K562 (cell line): ENCODE data around the gene LAMTOR4. TPM values are rescaled to one million over a fixed set of nuclear protein-coding genes. Genes with fewer than 3 reads are reported as not detected.
A peak's percentile ranks its signal among the peaks of the same experiment; 100 is the strongest.

Source experiments
- ARID1B ChIP-seq: fragments of 450-650 bp; IDR thresholded peaks from 2 replicates; pipeline ENCODE4 v1.6.1; 2016; ENCODE audit warnings: antibody characterized with exemption, mild to moderate bottlenecking, inconsistent platforms
- BRCA1 ChIP-seq, 2 experiments: fragments of 450-650 bp in 1 of 2; sonication (generic) in 1 of 2; formaldehyde crosslinking in 1 of 2; IDR thresholded peaks; 2 replicates each; pipeline versions ENCODE4 v1.5.0 to v1.6.1; 2017 to 2020; ENCODE audit warnings: mild to moderate bottlenecking in 1 of 2, missing genetic modification reagents in 1 of 2
- E2F8 ChIP-seq: fragments of 450-650 bp; IDR thresholded peaks from 2 replicates; pipeline ENCODE4 v1.7.1; 2018; ENCODE audit warnings: mild to moderate bottlenecking, low read depth; ENCODE audit not compliant: partially characterized antibody
- FOXA1 ChIP-seq: fragments of 450-650 bp; IDR thresholded peaks from 2 replicates; pipeline ENCODE4 v1.6.1; 2016; ENCODE audit warnings: mild to moderate bottlenecking, borderline replicate concordance
- FOXJ2 ChIP-seq: fragments of 200-800 bp; sonication (Bioruptor generic); IDR thresholded peaks from 2 replicates; pipeline ENCODE4 v1.6.1; 2016; ENCODE audit warnings: missing genetic modification characterization, missing compliant biosample characterization
- HNRNPH1 ChIP-seq: fragments of 200-400 bp; formaldehyde crosslinking; optimal IDR thresholded peaks from 2 replicates; pipeline ENCODE3; 2017; ENCODE audit warnings: low read depth, mild to moderate bottlenecking, low read length, moderate library complexity
- KLF16 ChIP-seq: IDR thresholded peaks from 2 replicates; pipeline ENCODE4 v1.6.1; 2016; ENCODE audit warnings: antibody characterized with exemption
- MTA3 ChIP-seq: fragments of 450-650 bp; formaldehyde crosslinking; IDR thresholded peaks from 2 replicates; pipeline ENCODE4 v1.6.1; 2017; ENCODE audit warnings: mild to moderate bottlenecking, borderline replicate concordance
- NR2F6 ChIP-seq: fragments of 450-650 bp; formaldehyde crosslinking; IDR thresholded peaks from 2 replicates; pipeline ENCODE4 v1.4.0; 2020; ENCODE audit warnings: mild to moderate bottlenecking
- PURB ChIP-seq: sonication (generic); formaldehyde crosslinking; IDR thresholded peaks from 2 replicates; pipeline ENCODE4 v1.9.0; 2021; ENCODE audit warnings: low read depth, mild to moderate bottlenecking, missing genetic modification reagents
- RBFOX2 ChIP-seq: fragments of 200-400 bp; formaldehyde crosslinking; IDR thresholded peaks from 2 replicates; pipeline ENCODE4 v1.6.1; 2017; ENCODE audit warnings: low read depth, mild to moderate bottlenecking, low read length, moderate library complexity
- RBM39 ChIP-seq: fragments of 200-400 bp; formaldehyde crosslinking; optimal IDR thresholded peaks from 2 replicates; pipeline ENCODE3; 2018; ENCODE audit warnings: low read depth, low read length
- TAL1 ChIP-seq: fragments of 450-650 bp; IDR thresholded peaks from 2 replicates; pipeline ENCODE4 v1.6.1; 2016; ENCODE audit warnings: mild to moderate bottlenecking
- THRB ChIP-seq: fragments of 450-650 bp; formaldehyde crosslinking; conservative IDR thresholded peaks from 2 replicates; pipeline ENCODE4 v1.4.0; 2022; ENCODE audit warnings: mild to moderate bottlenecking, missing genetic modification characterization
- TRIM24 ChIP-seq, 2 experiments: fragments of 450-650 bp; IDR thresholded peaks; 2 replicates each; pipeline ENCODE4 v1.6.1; 2016
- ZFP1 ChIP-seq: fragments of 450-650 bp; formaldehyde crosslinking; IDR thresholded peaks from 2 replicates; pipeline ENCODE4 v1.4.0; 2020; ENCODE audit warnings: mild to moderate bottlenecking, mixed read lengths
- ZNF436 ChIP-seq: fragments of 250-450, 450-650 bp; sonication (Bioruptor Pico); formaldehyde crosslinking; IDR thresholded peaks from 2 replicates; pipeline ENCODE4 v1.7.0; 2020; ENCODE audit warnings: mild to moderate bottlenecking
- ZNF589 ChIP-seq: fragments of 200-800 bp; sonication (Bioruptor generic); IDR thresholded peaks from 2 replicates; pipeline ENCODE4 v1.6.1; 2016; ENCODE audit warnings: low read depth, missing genetic modification characterization, missing compliant biosample characterization
- ZNF764 ChIP-seq: fragments of 250-450 bp; sonication (Bioruptor Pico); IDR thresholded peaks from 2 replicates; pipeline ENCODE4 v1.4.0; 2020; ENCODE audit warnings: low read depth, mild to moderate bottlenecking, moderate library complexity
- ZSCAN32 ChIP-seq: fragments of 450-650 bp; formaldehyde crosslinking; IDR thresholded peaks from 2 replicates; pipeline ENCODE4 v1.4.0; 2020; ENCODE audit warnings: mild to moderate bottlenecking, moderate library complexity
- polyA plus RNA-seq, 8 experiments: library from polyadenylated mRNA; depleted of rRNA in 4 of 8; stranded (reverse) in 5 of 8; unstranded in 3 of 8; fragments of >200 nt; fragmentation: Nextera tagmentation in 2 of 8; fragmentation: Illumina TruSeq in 1 of 8; extraction: Ambion mirVana in 2 of 8; extraction: Trizol in 1 of 8; gene quantifications; 2 replicates each; pipeline versions ENCODE4 v1.2.1 to v1.2.3, GENCODE V29; 2011 to 2014; ENCODE audit warnings: inconsistent platforms in 1 of 8, missing spikeins in 1 of 8
- total RNA-seq, 7 experiments: library from RNA; depleted of rRNA in 6 of 7; stranded (reverse); fragments of >200 nt in 6 of 7; fragmentation: Illumina TruSeq in 2 of 7; extraction: Trizol in 2 of 7; gene quantifications; 2 replicates each; pipeline versions ENCODE4 v1.2.1 to v1.2.3, GENCODE V29; 2011 to 2021; ENCODE audit warnings: low replicate concordance in 1 of 7
- TF ChIP-seq, protein P1 (sequence below): sonication (generic); formaldehyde crosslinking; IDR thresholded peaks from 2 replicates; pipeline ENCODE4 v1.8.0; 2023; ENCODE audit warnings: mild to moderate bottlenecking, missing genetic modification reagents

Gene LAMTOR4
- total and polyA plus RNA-seq, 9 of the 15 experiments (the other 6 are each of a cell fraction or from before 2014, with no cell fraction given), result 79.6 to 314 (median 195) TPM

DNA sequence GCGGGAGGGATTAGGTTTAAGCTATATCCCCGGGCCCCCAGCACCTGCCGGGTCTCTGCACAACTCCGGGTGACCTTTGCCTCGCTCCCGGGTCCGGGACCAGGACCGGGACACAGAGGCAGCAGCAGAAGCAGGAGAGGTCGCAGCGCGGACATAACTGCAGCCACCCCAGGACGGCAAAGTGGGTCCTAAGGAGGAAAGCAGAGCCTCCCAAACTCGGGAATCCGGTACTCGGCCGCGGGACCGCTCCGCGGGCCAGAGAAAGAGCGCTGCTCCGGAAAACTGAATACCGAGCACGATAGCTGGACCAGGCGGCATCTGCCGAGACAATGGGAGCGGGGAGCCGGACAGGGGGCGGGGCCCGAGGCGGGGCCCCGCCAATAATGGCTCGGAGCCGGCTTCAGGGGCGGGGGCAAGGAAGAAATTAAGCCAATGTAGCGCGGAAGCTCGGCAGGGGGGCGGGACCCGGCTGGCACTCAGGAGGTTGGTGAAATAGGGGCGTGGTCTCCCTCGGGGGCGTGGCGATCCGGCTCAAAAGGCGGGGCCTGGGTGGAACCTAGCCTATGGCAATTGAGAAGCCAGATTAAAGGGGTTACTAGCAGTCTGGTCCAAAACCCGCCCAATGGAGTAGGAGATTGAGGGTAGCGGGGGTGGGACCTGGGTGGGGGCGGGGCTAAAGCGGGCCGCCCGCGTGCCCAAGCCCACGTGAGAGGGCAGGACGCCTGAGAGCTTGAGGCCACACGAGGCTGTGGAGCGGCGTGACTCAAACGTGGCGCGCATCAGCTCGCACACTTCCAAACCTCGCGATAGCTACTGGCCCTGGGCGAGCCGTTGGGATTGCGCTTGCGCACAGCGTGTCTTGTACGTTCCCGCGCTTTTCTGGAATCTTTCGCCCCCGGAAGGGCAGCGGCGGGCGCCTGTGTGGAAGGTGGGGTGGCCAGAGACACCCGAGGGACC is 28.6 kb downstream of the LAMTOR4 start, which contains the start of the genes GPC2 and STAG3 (continued):
- TF ChIP-seq THRB (CRISPR knock-in tag) (no peak), RBFOX2 (peak; percentile 70), KLF16 (no peak), FOXJ2 (tag) (no peak), PURB (no peak), NR2F6 (no peak), FOXA1 (no peak), E2F8 (no peak), TRIM24 (IDR thresholded peaks at IDR 0.05) (no peak; a peak in 1 of 4 replicates), ZNF589 (CRISPR knock-in tag) (no peak), RBM39 (no peak), BRCA1 (IDR thresholded peaks at IDR 0.05) (no peak), BRCA1 (CRISPR knock-in tag; IDR thresholded peaks at IDR 0.05) (0 out of 2 replicates have a peak, but pooled peaks have one; percentile 65), ZSCAN32 (CRISPR knock-in tag) (no peak), ZNF436 (CRISPR knock-in tag) (no peak), ARID1B (no peak), ZFP1 (CRISPR knock-in tag) (no peak), MTA3 (0 out of 2 replicates have a peak, but pooled peaks have one; percentile 36), ZNF764 (CRISPR knock-in tag) (no peak), TAL1 (no peak), HNRNPH1 (no peak)
- TF ChIP-seq, protein P1, sequence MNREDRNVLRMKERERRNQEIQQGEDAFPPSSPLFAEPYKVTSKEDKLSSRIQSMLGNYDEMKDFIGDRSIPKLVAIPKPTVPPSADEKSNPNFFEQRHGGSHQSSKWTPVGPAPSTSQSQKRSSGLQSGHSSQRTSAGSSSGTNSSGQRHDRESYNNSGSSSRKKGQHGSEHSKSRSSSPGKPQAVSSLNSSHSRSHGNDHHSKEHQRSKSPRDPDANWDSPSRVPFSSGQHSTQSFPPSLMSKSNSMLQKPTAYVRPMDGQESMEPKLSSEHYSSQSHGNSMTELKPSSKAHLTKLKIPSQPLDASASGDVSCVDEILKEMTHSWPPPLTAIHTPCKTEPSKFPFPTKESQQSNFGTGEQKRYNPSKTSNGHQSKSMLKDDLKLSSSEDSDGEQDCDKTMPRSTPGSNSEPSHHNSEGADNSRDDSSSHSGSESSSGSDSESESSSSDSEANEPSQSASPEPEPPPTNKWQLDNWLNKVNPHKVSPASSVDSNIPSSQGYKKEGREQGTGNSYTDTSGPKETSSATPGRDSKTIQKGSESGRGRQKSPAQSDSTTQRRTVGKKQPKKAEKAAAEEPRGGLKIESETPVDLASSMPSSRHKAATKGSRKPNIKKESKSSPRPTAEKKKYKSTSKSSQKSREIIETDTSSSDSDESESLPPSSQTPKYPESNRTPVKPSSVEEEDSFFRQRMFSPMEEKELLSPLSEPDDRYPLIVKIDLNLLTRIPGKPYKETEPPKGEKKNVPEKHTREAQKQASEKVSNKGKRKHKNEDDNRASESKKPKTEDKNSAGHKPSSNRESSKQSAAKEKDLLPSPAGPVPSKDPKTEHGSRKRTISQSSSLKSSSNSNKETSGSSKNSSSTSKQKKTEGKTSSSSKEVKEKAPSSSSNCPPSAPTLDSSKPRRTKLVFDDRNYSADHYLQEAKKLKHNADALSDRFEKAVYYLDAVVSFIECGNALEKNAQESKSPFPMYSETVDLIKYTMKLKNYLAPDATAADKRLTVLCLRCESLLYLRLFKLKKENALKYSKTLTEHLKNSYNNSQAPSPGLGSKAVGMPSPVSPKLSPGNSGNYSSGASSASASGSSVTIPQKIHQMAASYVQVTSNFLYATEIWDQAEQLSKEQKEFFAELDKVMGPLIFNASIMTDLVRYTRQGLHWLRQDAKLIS (CRISPR knock-in tag), result no peak
